ENCODE measurements around the gene OSBPL1A. TPM values are rescaled to one million over a fixed set of nuclear protein-coding genes. Genes with fewer than 3 reads are reported as not detected.

OSBPL1A gene
- polyA plus RNA-seq, 10 donors = 48.4 to 64.3 (median 52.4) TPM

GRCh38 chr18:24268784-24269550, 128.7 kb downstream of the OSBPL1A start:
- no peak for DNase-seq

DNA sequence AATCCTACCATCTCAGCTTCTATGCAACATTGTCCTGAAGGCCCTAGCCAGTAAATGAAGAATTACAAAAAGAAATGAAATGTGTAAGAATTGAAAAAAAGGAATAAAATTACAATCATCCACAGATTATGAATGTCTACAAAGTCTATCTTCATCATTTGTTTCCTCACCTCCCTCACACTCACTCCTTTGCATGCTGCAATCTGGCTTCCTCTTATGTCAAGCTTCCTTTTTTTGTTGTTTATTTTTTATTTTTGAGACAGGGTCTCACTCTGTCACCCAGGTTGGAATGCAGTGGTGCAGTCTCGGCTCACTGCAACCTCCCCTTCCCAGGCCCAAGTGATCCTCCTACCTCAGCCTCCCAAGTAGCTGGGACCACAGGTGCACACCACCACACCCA, 129.7 kb downstream of the OSBPL1A start:
- no peak for DNase-seq

DNA sequence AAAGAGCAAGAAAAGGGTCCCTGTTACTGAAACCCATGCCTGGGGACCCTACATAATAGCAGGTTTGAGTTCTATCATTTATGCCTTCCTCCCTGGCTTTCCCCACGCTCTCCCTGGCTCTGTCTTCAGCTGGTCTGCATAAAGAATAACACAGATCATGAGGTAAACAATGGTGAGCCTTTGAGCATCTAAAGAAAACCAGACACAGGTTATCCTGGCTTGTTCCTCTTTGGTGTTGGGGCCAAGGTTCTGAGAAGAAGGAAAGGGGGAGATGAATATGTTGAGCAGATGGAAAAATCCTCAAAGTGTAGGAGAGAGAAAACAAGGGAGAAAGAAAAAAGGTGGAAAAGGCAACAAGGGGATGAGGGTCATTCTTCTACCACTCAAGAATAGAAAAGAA, 131.5 kb downstream of the OSBPL1A start:
- DNase-seq = no peak

DNA sequence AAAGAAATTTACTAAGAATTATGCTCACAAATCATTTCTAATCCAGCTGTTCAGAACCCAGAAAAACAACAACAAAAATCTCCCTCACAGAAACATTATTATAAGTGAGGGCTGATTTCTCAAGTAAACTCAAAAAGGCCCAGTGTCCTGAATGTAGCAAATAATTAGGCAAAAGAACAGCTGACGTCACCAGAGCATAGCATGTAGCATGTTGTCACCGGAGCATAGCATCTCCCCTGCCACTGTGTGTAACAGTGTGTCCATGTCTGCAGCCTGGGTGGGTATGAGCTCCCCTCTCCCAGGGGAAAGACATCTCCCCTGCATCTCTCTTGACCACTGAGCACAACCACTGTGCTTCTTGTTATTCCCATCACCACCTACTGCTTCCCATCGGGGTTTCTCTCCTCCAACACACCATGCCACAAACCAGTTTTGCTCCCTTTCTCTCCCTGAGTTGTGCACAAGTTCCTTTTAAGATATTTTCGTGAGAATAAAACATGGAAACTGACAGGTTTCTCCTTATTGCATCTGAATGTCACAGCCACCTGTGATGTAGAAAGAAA, 132.0 kb downstream of the OSBPL1A start:
- DNase-seq = no peak

DNA sequence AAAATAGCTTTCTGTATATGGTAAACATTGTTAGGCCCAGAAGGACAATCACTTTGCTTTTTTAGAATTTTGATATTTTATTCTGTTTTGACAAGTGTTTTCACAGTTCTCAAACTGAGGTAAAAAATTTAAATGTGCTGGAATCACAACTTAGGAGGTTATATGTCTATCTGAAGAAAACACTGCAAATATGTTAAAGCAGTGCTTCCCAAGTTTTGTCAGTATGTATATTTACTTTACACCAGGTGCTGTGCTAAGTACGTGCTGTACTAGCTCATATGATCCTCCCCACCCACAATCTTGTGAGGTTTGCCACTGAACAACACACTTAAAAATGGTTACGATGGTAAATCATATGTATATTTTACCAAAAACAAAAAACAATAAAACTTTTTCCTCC, 134.6 kb downstream of the OSBPL1A start:
- DNase-seq = no peak

GRCh38 chr18:24262087-24262486, 135.5 kb downstream of the OSBPL1A start:
- no peak for DNase-seq

GRCh38 chr18:24259869-24260641, 137.6 kb downstream of the OSBPL1A start:
- no peak for DNase-seq

- DNase-seq = no peak
These were observed 143.6 kb downstream of the OSBPL1A start for GRCh38 chr18:24254071-24254470.

DNA sequence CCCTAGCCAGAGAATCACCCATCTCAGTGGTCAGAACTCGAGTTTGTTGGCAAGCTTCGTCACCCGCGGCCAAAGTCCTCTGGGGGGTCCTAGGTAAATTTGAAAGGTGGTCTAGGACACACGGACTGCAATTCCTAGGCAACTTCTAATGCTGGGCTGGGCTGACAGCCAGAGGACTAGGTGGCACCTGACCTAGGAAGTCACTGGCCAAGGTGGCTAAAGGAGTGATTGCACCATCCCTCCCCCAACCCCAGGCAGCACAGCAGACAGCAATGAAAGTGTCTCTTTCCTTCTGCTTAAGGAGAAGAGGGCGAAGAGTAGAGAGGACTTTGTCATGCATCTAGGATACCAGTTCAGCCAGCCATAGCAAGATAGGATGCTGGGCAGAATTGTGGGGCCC, 147.9 kb downstream of the OSBPL1A start:
- DNase-seq = no peak

DNA sequence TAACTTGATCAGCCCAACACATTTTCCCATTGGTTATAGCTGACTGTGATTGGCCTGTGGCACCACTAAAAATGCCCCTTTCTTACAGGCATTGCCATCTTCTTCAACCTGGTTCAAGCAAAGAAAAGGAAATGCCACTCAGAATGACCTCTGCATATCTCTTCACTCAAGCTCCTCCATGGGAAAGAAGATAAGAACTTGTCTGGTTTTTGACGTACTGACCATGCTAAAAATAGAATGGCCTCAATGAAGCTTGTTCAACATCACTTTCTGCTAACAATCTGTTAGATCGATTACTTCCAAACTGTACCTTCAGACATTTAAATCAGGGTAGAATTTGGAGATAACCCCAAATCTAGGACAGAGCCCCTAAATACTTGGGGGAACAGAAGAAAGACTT, 149.3 kb downstream of the OSBPL1A start:
- no peak for DNase-seq

GRCh38 chr18:24246143-24246542, 151.5 kb downstream of the OSBPL1A start:
- no peak for DNase-seq

DNA sequence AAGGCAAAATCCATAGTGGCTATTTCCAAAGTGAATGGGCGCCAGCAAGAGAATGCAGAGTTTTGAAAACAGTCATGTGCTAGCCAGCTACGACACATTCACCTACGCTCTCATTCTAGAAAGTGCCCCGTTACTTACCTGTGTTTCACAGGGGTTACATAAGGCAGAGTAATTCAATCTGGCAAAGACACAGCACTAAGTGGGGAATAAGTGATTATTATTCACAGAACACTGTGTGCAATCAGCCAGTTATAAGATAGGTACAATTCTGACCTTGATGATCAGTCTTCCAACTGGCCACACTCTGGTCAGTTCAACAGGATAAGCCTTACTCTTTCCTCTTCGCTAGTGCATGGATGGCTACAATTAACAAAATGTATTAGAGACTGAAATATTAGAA, 152.9 kb downstream of the OSBPL1A start:
- DNase-seq = no peak

GRCh38 chr18:24243677-24244076, 153.9 kb downstream of the OSBPL1A start:
- no peak for DNase-seq

GRCh38 chr18:24239341-24239740, 158.3 kb downstream of the OSBPL1A start:
- no peak for DNase-seq

DNA sequence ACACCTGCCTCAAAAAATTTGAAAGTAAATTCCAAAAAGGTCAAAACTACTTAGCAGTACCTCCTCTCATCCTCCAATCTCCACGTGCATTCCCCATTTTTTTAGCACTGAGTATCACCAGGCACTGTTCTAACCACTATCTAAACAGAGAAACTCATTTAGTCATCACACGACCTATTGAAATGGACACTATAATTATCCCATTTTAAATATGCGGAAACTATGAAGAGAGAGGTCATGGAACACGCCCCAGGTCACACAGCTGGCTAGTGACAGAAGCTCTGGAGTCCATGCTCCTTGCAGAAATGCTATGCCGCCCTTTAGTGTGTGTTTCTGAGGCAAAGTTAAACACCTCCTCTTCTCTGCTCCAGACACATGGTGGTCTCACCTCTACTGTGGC, 159.2 kb downstream of the OSBPL1A start:
- no peak for DNase-seq

DNA sequence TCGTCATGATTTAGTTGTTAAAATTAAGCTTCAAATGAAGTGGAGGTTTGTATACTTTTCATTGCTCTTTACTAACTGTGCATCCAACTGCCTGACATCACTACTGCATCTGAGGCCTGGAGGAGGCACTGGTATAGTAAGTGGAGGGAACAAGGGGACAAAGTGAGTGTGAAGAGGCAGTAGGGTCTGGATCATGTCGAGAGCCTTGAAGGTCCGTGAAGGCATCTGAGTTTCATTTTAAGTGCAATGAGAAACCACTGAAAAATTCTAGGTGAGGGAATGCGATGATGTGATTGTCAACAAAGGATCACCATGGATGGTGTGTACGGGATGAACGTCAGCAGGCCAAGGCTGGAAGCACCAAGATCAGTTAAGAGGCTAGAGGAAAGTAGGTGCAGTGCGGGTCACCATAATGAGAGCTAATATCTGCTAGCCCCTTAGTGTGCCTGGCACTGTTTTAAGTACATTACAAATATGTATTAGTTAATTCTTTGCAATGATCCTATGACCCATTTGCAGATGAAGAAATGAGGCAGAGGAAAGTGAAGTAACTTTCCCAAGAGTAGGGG, 162.7 kb downstream of the OSBPL1A start:
- no peak for DNase-seq

DNA sequence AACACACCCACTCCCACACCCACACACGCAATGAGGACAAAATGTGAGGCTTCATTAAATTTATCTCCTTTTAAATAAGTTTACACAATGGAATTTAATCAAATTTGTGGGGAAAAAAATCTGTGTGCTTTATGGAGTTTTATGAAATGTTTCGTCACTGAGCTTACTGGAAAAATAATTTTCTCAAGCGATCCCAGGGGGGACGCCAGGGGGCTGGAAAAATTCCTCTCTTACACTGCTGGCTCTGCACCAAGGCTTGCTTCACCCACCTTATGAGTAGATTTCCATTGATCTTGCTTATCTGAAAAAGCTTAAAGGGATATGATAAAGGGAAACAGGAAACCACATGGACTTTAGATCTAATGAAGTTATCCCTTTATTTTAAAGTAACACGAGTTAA, 163.3 kb downstream of the OSBPL1A start:
- DNase-seq = no peak

- no peak for DNase-seq
These were observed 164.8 kb downstream of the OSBPL1A start for GRCh38 chr18:24232800-24233199.

DNA sequence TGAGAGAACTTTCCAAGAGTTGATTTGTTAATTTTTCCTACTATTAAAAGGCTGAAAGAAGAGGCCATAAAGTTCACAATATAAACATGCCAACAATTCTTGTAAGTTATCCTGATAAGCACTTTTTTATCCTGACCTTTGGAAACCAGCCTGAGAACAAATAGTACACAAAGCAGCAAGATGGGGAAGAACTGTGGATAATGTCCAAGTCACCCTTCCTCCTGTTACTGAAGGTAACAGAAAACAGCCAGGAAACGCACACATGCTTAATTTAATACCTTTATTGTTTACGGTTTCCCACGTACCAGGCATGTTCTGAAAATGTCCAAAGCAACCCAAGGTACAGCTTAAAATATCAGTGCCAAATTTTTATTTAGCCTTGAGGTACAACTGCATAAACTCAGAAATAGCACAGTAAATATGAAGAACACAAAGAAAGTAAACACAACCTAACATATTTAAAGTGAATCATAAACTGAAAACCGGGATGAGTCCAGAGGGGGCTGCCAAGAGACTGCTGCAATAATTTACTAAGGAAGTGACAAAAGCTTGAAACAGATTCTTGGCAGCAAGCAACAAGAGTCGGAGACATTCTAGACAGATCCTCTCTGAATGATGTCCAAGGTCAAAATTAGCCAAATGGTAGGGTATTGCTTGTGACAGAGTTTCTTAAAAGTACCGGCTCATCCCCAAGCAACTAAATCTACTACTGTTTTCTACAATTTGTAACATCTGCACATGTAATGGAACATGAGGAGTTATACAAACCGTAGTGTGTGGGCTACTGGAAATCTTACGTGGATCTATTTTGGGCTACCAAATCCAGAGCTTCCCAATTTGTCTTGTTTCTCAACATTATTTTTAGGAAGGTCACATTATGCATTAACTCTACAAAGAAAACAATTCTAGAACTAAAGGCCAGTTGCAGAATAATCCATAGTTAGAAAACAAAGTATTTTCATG, 165.6 kb downstream of the OSBPL1A start:
- DNase-seq = peak; percentile 28 to 77 (median 44)

DNA sequence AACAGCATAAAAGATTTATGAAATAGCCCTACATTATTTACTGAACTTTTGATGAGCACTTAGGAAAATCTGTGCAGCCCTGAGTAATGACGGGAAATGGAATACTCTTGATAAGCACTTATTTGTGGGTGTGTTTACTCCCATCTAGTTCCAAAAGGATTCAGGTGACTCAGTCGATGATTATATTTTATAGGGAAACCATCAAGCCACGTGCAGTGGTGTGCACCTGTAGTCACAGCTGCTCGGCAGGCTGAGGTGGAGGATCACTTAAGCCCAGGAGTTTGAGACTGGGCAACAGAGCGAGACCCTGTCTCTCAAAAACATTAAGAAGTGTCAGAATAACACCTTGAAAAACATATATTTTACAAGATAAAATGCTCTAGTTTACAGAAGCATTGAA, 166.9 kb downstream of the OSBPL1A start:
- no peak for DNase-seq

- DNase-seq = no peak
These were observed 169.0 kb downstream of the OSBPL1A start for GRCh38 chr18:24228667-24229041.
